Suppressor macrophage (primary cell): ENCODE data around the gene TOMM40.
"Not testable (repeated sequence)": the region's sequence is repeated elsewhere in the genome, so short reads cannot be mapped to it uniquely, and the experiment has no call there.

ENCODE experiments used
- DNase-seq, 4 experiments: peaks; one replicate each; pipeline ENCODE4 v3.0.0-alpha.2; 2020 to 2022

Gene TOMM40

DNA sequence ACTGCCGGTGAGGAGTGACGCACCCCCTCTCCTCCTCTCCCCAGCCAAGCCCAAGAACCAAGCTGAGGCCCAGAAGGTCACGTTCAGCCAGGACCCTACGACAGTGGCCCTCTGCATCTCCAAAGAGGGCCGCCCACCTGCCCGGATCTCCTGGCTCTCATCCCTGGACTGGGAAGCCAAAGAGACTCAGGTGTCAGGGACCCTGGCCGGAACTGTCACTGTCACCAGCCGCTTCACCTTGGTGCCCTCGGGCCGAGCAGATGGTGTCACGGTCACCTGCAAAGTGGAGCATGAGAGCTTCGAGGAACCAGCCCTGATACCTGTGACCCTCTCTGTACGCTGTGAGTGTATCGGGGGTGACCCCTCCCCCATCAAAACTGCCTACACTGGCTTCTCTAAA is 19.2 kb upstream of the TOMM40 start:
- DNase-seq: no peak

DNA sequence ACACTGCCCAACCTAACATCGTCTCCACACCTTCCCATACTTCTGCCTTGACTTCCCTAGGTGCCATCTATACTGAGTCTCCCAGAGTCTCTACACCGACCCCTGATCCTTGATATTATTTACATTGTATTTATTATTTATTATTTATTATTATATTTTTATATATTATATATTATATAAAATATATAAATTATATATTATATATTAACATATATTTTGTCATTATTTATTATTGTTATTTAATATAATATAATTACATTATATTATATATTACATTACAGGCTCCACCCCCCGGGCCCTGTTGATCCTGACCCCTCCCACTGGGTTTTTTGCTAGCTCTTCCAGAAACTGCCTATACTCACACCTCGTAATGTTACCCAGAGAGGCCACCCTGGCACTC is 18.4 kb upstream of the TOMM40 start:
- no peak for DNase-seq

DNA sequence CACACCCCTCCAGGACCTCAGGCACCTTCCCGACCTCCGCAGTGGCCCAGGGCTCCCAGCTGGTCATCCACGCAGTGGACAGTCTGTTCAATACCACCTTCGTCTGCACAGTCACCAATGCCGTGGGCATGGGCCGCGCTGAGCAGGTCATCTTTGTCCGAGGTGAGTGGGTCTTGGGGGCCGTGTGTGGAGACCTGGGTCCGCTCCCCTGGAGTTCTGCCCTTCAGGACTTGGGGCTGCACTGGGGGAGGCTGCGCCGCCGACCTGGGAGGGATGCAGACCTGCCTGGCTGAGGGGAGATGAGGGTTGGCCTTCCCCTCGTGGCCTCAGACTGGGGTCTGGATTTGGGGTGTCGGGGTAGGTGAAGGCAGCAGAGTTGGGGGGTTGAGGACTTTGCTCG is 16.7 kb upstream of the TOMM40 start:
- DNase-seq: no peak

DNA sequence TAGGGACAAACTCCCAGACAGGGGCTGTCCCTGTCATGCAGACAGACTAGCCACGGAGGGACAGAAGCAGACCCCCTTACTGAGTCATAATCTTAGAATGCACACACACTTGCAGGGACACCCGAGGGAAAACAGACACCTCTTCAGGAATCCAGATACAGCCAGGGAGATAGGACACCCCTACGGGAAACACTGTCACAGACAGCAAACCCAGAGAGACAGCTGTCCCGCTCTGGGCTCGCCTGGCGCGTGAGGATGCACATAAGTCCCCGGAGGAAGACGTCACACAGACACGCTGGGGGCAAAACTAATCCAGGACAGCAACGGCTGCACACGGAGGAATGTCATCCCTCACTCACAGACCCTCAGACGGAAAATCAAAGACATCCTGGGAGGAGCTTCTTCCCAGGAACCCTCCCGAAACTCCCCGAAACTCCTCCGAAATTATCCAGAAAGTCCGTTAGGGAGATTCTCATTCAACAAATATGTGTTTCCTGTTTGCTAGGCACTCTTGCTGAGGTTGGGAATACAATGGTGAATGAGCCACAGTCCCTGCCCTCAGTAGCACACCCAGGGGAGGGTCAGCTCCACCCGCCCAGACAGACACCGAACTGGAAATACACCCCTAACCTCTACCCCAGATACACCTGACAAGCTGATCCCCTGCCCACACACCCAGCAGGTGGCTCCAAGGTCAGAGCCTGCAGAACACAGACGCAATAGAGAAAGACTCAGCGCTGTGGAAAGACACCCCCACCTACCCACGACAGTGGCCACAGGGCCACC is 15.2 kb upstream of the TOMM40 start:
- DNase-seq: no peak

DNA sequence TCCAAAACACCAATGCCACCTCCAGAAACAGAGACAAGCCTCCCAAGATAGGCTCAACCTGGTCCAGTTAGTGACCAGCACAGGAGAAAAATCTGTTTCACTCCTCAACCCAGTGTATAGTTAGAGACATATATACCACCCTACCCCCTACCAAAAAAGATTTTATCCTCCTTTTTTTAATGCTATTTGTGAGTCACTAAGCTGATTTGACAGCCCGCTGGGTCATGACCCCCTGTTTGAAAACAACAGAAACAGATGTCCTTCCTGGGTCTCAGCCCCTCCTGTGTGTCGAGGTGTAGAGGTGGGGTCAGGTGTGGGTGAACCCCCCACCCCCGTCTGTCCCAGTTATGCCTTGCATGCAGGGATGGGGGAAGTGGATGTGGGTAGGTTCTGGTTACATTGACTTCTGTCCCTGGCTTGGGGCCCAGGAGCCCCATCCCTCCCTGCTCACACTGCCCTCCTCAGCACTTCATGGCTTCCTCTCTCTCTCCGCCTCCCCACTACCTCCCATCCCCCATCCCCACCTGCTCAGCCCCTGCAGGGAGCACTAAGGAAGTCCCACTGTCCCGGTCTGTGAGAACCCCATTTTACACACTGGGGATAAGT is 14.0 kb upstream of the TOMM40 start:
- DNase-seq: peak in 2 of 4 experiments; percentile 11 to 20

DNA sequence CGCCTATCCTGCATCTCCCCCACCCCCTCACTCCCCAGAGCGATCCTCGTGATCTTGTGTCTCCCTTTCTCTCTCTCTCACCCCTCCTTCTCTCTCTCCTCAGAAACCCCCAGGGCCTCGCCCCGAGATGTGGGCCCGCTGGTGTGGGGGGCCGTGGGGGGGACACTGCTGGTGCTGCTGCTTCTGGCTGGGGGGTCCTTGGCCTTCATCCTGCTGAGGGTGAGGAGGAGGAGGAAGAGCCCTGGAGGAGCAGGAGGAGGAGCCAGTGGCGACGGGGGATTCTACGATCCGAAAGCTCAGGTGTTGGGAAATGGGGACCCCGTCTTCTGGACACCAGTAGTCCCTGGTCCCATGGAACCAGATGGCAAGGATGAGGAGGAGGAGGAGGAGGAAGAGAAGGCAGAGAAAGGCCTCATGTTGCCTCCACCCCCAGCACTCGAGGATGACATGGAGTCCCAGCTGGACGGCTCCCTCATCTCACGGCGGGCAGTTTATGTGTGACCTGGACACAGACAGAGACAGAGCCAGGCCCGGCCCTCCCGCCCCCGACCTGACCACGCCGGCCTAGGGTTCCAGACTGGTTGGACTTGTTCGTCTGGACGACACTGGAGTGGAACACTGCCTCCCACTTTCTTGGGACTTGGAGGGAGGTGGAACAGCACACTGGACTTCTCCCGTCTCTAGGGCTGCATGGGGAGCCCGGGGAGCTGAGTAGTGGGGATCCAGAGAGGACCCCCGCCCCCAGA is 12.8 kb upstream of the TOMM40 start:
- DNase-seq: no peak

DNA sequence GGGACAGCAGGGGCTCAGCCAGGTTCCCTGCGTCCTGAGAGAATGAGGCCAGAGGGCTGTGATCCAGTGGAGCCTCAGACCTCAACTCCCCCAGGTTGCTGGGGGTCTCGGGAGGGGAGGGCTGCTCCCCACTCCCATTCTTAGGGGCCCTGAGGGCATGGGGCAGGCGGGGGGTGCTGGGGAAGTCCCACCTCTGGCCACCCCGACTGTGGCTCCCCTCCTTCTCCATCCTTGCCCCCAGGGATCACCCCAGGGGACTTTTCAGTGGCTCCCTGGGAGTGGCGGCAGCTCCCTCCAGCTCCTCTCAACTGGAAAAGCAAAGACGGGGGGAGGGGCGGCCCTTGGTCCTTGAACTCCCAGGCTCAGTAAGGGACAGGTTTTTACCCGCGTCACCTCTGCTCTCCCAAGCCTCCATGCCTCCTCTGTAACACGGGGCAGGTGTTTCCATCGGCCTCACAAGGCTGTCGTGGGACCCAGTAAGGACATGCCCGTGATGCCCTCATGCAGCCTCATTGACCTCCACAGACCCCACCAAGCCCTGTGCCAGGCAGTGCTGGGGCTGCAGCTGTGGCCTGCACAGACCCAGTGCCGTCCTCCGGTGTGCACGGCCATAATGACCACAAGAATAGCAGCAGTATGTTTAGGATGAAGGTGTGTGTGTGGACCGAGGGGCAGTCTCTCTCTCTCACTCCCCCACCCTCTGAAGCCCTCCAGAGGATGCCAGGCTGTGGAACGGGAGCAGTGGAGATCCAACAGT is 11.6 kb upstream of the TOMM40 start:
- no peak for DNase-seq

DNA sequence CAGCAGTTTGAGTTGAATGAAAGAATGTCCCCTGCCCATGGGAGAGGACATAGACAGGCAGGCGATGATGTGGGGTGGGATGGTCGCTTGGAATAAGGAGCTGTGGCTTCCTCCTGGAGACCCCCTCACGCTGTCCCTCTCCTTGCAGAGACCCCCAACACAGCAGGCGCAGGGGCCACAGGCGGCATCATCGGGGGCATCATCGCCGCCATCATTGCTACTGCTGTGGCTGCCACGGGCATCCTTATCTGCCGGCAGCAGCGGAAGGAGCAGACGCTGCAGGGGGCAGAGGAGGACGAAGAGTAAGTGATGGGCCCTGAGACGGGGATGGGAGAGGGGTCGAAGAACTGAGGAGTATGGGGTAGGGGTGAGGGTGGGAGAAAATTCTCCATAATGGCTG is 9.0 kb upstream of the TOMM40 start:
- DNase-seq: no peak

DNA sequence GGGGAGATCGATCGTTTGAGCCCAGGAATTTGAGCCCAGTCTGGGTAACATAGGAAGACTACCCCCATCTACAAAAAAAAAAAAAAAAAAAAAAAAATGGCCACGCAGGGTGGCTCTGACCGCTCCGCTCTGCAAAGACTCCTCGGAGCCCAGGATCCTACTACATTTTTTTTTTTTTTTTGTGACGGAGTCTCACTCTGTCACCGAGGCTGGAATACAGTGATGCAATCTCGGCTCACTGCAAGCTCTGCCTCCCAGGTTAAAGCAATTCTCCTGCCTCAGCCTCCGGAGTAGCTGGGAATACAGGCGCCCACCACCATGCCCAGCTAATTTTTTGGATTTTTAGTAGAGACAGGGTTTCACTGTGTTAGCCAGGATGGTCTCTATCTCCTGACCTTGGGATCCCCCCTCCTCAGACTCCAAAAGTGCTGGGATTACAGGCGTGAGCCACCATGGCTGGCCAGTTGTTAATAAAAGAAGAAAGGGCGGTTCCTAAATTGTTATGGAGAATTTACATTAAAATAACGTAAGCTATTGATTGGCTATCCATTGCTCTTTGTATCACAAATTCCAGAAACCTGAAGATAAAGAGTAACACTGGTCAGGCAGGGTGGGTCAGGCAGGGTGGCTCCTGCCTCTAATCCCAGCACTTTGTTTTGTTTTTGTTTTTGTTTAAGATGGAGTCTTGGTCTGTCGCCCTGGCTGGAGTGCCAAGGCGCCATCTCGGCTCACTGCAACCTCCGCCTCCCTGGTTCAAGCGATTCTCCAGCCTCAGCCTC is 8.2 kb upstream of the TOMM40 start:
- not testable (repeated sequence) for DNase-seq

DNA sequence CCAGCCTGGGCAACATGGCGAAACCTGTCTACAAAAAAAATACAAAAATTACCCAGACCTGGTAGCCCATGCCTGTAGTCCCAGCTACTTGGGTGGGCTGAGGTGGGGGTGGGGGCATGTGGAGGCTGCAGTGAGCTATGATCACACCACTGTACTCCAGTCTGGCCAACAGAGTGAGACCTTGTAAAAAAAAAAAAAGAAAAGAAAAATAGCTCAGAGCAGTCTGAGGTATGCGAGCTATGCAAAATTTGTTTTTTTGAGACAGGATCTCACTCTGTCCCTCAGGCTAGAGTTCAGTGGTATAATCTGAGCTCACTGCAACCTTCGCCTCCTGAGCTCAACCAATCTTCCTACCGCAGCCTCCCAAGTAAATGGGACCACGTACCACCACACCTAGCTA is 7.1 kb upstream of the TOMM40 start:
- no peak for DNase-seq

DNA sequence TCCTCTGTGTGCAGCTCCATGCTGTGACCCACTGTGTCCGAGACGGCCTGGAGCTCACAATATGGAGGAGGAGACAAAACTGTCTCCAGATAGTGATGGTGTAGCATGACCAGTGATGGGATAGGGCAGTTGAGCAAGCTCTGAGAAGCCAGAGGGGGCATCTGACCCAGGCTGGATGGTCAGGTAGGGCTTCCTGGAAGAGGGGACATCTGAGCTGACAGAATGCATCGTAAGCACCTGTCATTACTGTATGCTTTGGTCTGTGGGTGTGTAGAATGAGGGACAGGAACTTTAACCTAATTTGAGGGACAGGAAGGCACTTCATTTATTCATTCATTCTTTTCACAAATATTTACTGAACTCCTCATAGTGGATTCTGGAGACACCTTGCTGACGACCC is 6.5 kb upstream of the TOMM40 start:
- no peak for DNase-seq

DNA sequence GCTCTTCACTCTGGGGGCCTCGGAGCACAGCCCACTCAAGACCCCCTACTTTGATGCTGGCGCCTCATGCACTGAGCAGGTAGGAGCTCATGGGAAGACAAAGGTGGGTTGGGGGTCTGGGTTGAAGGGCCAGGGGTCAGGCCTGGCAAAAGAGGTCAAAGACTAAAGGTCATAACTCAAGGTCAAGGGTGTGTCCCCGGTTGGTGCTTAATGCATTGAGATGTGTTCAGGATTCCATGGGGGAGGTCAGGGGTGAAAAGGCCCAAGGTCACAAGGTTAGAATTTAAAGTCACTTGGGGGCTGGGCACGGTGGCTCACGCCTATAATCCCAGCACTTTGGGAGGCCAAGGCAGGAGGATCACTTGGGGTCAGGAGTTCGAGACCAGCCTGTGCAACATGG is 4.9 kb upstream of the TOMM40 start:
- DNase-seq: no peak

DNA sequence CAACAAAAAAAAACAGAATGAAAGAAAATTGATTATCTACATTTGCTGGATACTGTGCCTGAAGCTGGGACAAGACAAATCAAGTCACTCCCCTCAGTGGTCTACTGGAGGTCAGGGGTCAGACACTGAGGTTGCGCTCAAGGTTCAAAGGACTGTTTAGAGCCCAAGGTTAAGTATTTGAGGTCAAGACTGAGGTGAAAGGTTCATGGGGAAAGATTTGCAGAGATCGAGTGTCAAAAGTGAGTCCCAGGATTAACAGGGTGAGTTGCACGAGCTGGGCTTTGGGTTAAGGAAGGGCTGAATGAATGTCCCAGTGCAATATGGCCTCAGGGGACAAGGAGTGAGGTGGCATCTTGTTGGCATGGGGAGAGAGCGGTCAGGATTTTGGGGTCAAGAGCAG is 3.4 kb upstream of the TOMM40 start:
- DNase-seq: no peak

DNA sequence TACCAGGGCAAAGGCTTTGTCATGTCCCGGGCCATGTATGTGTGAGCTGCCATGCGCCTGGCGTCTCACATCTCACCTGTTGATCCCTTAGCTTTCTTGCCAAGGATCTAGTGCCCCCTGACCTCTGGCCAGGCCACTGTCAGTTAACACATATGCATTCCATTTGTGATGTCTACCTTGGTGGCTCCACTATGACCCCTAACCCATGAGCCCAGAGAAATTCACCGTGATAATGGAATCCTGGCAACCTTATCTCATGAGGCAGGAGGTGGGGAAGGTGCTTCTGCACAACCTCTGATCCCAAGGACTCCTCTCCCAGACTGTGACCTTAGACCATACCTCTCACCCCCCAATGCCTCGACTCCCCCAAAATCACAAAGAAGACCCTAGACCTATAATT is 2.7 kb upstream of the TOMM40 start:
- DNase-seq: not testable (repeated sequence)

DNA sequence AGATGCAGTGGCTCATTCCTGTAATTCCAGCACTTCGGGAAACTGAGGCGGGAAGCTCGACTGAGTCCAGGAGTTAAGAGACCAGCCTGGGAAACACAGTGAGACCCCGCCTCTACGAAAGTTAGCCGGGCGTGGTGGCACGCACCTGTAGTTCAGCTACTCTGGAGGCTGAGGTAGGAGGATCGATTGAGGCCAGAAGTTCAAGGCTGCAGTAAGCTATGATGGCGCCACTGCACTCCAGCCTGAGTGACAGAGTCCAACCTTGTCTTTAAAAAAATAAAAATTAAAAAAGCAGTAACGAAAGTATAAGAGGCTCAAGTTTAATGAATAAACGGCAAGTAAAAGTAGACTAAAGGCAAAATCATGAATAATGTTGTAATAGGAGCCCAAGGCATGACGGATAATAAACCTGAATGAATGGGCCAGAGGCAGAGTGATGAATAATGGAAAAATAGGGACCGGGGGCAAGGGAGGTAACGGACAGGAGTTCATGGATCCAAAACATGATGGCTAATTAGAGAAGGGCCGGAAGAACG is 1.2 kb upstream of the TOMM40 start:
- no peak for DNase-seq

DNA sequence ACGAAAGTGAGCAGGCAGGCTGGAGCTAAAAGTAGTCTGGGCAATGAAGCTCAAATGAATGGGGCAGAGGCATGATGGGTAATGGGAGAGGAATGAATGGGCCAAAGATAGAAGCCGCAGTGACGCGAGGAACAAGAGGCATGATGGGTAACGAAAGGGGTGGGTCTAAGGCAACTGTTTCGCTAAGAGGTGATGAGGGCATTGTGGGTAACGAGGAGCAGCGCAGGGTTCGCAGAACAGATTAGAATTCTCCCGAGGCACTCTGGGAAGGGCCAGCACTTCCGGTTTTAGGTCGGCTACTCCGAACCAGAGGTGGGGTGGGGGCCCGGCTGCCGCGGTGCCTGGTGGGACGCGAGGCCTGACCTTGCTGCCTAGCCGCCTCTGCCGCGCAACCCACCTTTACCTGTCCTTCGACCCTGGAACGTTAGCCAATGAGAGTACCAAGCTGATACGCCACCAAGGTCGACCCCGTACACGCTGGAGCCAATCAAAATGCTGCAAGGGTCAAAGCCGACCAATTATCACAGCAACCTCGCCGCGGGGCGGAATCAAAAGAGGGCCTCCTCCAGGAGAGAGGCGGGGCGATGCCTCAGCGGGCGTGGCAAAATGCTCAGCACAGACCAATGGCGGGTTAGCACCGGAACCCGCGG is 563 bp upstream of the TOMM40 start:
- DNase-seq: peak in 3 of 4 experiments; percentile 96 to 100 (median 98)

DNA sequence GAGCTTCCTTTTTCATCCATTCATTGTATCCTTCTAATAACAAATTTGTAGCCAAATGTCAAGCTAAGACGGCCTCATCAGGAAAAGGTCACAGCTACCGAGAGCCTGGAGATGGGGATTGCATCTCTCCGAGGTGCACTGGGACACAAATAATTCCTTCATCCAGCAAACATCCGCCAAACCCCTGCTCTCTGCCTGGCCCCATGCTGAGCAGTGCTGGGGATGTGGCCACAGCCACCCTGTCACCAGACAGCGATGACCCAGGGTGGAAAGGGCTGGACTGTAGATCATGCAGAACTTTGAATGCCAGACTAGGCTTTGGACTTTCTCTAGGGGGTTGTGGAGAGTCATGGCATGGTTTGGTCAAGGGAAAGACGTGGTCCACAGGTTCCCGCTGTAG is 1.9 kb downstream of the TOMM40 start:
- DNase-seq: no peak

DNA sequence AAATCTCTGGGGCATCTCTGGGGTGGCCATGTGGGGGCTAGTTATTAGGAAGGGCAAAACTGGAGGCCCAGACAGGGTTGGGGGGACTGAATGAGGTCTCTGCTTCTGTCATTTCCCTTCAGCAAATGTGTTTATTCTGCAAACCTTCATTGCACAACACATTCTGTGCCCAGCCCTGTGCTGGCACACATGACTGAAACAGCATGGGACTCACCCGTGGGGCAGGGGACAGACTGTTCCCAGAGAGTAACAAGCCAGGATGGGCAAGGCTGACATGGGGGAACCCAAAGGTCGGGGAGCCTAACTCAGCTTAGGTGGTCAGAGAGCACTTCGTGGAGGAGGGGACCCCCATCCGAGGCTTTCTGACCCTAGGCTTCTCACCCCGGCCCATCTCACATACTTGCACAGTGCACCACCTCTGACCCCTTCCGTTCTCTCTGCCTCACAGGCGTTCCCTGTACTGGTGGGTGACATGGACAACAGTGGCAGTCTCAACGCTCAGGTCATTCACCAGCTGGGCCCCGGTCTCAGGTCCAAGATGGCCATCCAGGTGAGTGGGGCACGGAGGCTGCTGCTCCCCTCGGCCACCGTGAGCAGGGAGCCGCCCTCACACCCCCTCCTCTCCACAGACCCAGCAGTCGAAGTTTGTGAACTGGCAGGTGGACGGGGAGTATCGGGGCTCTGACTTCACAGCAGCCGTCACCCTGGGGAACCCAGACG is 2.4 kb downstream of the TOMM40 start:
- peak in 3 of 4 experiments; percentile 24 to 57 (median 50) for DNase-seq

DNA sequence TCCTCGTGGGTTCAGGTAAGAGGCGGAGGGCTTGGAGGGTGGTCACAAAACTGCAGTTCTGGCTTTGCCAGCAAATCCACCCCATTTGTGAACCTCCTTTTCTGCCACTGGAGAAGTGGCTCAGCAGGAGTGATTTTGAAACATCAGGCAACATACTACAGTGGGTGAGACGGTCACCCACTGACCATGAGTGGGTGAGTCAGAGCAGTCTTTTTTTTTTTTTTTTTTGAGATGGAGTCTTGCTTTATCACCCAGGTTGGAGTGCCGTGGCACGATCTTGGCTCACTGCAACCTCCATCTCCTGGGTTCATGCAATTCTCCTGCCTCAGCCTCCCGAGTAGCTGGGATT is 3.0 kb downstream of the TOMM40 start:
- DNase-seq: peak; percentile 39 to 76 (median 70)

DNA sequence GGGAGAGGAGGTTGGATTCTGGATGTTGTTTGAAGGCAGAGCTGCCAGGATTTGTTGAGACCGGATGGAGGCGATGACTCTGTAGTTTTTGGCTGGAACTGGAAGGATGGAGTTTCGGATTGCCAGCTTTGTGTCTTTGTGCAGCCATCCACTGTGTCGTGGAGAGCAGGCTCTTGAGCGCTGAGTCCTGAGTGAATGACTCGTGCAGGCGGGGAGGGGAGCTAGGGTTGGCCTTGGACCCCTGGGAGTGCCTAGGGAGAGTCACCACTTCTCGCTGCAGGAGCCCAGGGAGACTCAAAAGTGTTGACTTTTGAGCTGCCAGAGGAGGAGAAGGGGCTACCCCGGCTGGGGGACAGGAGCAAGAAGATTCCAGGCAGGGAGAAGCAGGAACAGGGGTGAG is 3.9 kb downstream of the TOMM40 start:
- no peak for DNase-seq

DNA sequence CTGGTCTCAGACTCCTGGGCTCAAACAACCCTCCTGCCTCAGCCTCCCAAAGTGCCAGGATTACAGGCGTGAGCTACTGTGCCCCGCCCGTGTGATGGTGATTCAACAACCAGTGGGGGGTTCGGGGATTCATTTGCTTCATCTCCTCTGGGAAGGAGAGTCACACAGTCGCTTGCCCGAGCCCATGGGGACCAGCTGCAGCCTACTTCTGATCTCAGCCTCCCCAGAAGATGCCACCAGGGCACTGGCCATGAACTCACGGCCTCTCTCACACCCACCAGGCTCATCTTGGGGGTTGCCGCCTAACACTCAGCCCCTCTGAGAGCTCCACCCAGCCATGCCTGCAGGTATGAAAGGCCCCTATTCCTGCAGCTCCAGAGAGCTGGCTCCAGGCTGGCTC is 6.8 kb downstream of the TOMM40 start:
- DNase-seq: no peak
